GDM1 (cell line): ENCODE results near the gene MYH11.

ENCODE experiments used
- DNase-seq: peaks from one replicate; lab custom pipeline; 2025; lab: John Stamatoyannopoulos, UW

MYH11 gene

GRCh38 chr16:15856901-15857698 lies at the start of gene MYH11:
Gene MYH11, minus strand, starts transcription at chr16:15857028. Its CDS starts 18,776 bp downstream, at chr16:15838252.
- DNase-seq = no peak

- DNase-seq = no peak
Measured at GRCh38 chr16:15906439-15906838, 49.6 kb upstream of the MYH11 start.

- no peak for DNase-seq
Measured at GRCh38 chr16:15903960-15904359, 47.1 kb upstream of the MYH11 start.

GRCh38 chr16:15900901-15901500 lies 44.2 kb upstream of the MYH11 start:
- no peak for DNase-seq

- DNase-seq = no peak
Measured at GRCh38 chr16:15900357-15900756, 43.5 kb upstream of the MYH11 start.

- DNase-seq = no peak
Measured at GRCh38 chr16:15899538-15900100, 42.8 kb upstream of the MYH11 start.

- DNase-seq = no peak
Measured at GRCh38 chr16:15898654-15899053, 41.8 kb upstream of the MYH11 start.

- DNase-seq = no peak
Measured at GRCh38 chr16:15897834-15898254, 41.0 kb upstream of the MYH11 start.

- no peak for DNase-seq
Measured at GRCh38 chr16:15897121-15897780, 40.4 kb upstream of the MYH11 start.

GRCh38 chr16:15894571-15895374 lies 37.9 kb upstream of the MYH11 start:
- DNase-seq = no peak

GRCh38 chr16:15891508-15891907 lies 34.7 kb upstream of the MYH11 start:
- no peak for DNase-seq

- DNase-seq = peak; percentile 99
Measured at GRCh38 chr16:15888072-15888976, 31.5 kb upstream of the MYH11 start, which contains the start of gene CEP20. Gene CEP20, minus strand, starts transcription at chr16:15888603. Its CDS starts 18 bp downstream, at chr16:15888585.

GRCh38 chr16:15887283-15887682 lies 30.5 kb upstream of the MYH11 start:
- DNase-seq = no peak

- no peak for DNase-seq
Measured at GRCh38 chr16:15886078-15886477, 29.2 kb upstream of the MYH11 start.

- DNase-seq = no peak
Measured at GRCh38 chr16:15885560-15886001, 28.8 kb upstream of the MYH11 start.

- DNase-seq = no peak
Measured at GRCh38 chr16:15882563-15882962, 25.7 kb upstream of the MYH11 start.

- DNase-seq = no peak
Measured at GRCh38 chr16:15881794-15882379, 25.1 kb upstream of the MYH11 start.

GRCh38 chr16:15880434-15881308 lies 23.8 kb upstream of the MYH11 start:
- DNase-seq = no peak

- DNase-seq = no peak
Measured at GRCh38 chr16:15879255-15879811, 22.5 kb upstream of the MYH11 start.
